Adrenal gland (tissue), 12 donors: Measurements from ENCODE around the gene FBN3. TPM values are rescaled to one million over a fixed set of nuclear protein-coding genes. Genes with fewer than 3 reads are reported as not detected.

Experiments
- DNase-seq, 7 donors: peaks; one replicate each; pipeline ENCODE4 v3.0.0-alpha.2; 2019 to 2020
- H3K27ac ChIP-seq, 5 donors: fragments of 200-600 bp; sonication (generic) in 4 of 5; 1 replicate in 3 of 5; 2 replicates in 2 of 5; pipeline versions ENCODE4 v1.5.1 to v1.8.0; 2016 to 2020; ENCODE audit warnings: mild to moderate bottlenecking in 1 of 5
- H3K27me3 ChIP-seq: fragments of 200-600 bp; 2 replicates; pipeline ENCODE4 v1.8.0; 2021
- H3K36me3 ChIP-seq, 2 donors: fragments of 200-600 bp; replicated peaks in 1 of 2; 1 replicate in 1 of 2; 2 replicates in 1 of 2; pipeline versions ENCODE4 v1.5.1 to v1.8.0; 2018 to 2022
- H3K4me1 ChIP-seq, 2 donors: fragments of 200-600 bp; replicated peaks in 1 of 2; 1 replicate in 1 of 2; 2 replicates in 1 of 2; pipeline versions ENCODE4 v1.5.1 to v1.8.0; 2018 to 2021
- H3K4me3 ChIP-seq, 4 donors: fragments of 200-600 bp; sonication (generic) in 3 of 4; one replicate each; pipeline ENCODE4 v1.5.1; 2016 to 2018
- H3K9me3 ChIP-seq, 3 donors: fragments of 200-600 bp; sonication (generic) in 1 of 3; replicated peaks in 1 of 3; 1 replicate in 2 of 3; 2 replicates in 1 of 3; pipeline versions ENCODE4 v1.5.1 to v1.8.0; 2016 to 2021
- CTCF ChIP-seq, 6 experiments: fragments of 450-650 bp in 4 of 6; fragments of 200-600 bp in 2 of 6; sonication (generic) in 1 of 6; IDR thresholded peaks; 1 replicate in 5 of 6; 2 replicates in 1 of 6; pipeline versions ENCODE4 v1.5.1 to v1.8.0; 2016 to 2021; ENCODE audit warnings: antibody characterized with exemption in 6 of 6, mild to moderate bottlenecking in 2 of 6, moderate library complexity in 1 of 6
- POLR2A ChIP-seq, 2 donors: fragments of 450-650 bp; IDR thresholded peaks; one replicate each; pipeline ENCODE4 v1.6.1; 2017; ENCODE audit warnings: antibody characterized with exemption in 2 of 2, mild to moderate bottlenecking in 2 of 2, moderate library complexity in 1 of 2
- WGBS, 4 donors: extraction: QIAGEN DNeasy Blood & Tissue Kit in 2 of 4; methylation state at CpG; one replicate each; pipeline versions ENCODE4 v1.1.5 to v1.1.7; 2013 to 2017; 5-methylcytosine and 5-hydroxymethylcytosine counted together
- intact Hi-C, 2 donors: fragments of 100-400 bp; cut with DNase I; formaldehyde crosslinking; loops; one replicate each; pipeline versions ENCODE4 v1.14.1 to v1.15.0; 2022 to 2023
- polyA plus RNA-seq, 3 donors: library from polyadenylated mRNA; stranded (reverse); fragments of 200-250 nt in 2 of 3; fragments of 350-450 nt in 1 of 3; fragmentation: Illumina TruSeq in 1 of 3; extraction: RNeasy Lipid Tissue Mini Kit (QIAGEN cat#74804) in 1 of 3; gene quantifications; one replicate each; pipeline ENCODE4 v1.2.3, GENCODE V29; 2013 to 2014
- total RNA-seq, 9 donors: library from RNA; depleted of rRNA in 4 of 9; stranded (reverse); fragments of >200 nt in 4 of 9; fragments of 120-200 nt in 1 of 9; fragmentation: NEBNext Ultra II Directional in 1 of 9; extraction: Animal tissue kit (Norgen Biotek cat#: 25700) in 1 of 9; gene quantifications; one replicate each; pipeline versions ENCODE4 v1.1.0 to v1.2.4, GENCODE V29; 2013 to 2023
- donor health status: healthy with polysubstance abuse.
- donor health status: Bipolar disorder and iron deficiency.
- donor health status: DM: yes; HTN: yes; CAD: no.
- donor health status: DM: no; HTN: no; CAD: no.
- donor health status: DM: no; HTN: no; CAD: no.
- donor health status: DM: yes; HTN: yes; CAD: no.

FBN3 gene
- total and polyA plus RNA-seq, 12 donors = 0.03 to 0.64 (median 0.16) TPM; not detected in 8

DNA sequence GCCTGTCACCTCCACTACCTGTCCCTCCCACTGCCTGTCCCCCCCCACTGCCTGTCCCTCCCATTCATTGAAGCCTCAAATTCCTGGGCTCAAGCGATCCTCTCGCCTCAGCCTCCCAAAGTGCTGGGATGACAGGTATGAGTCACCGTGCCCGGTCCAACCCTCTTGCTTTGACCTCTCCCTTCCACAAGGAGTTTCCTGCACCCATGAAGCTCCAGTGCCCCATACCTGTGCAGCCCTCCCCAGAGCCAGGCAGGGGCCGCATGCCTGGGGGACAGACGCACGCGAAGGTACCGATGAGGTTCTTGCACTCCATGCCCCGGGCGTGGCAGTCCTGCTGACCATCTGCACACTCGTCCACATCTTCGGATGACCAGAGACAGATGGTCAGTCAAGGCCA, 62.5 kb downstream of the FBN3 start:
- DNase-seq = no peak
- TF ChIP-seq POLR2A (IDR thresholded peaks at IDR 0.05) = no peak
- TF ChIP-seq CTCF (IDR thresholded peaks at IDR 0.05) = no peak
- no peak overlapping the region for H3K4me3 ChIP-seq
- intact Hi-C loops = no loop called here
- 84 to 90% (median 87%) methylated on average over 6 to 13 of the region's 13 CpGs for WGBS, 4 donors
- H3K27ac ChIP-seq = no peak overlapping the region
- H3K9me3 ChIP-seq = no peaks in the 10 kb centered on the region
- H3K27me3 ChIP-seq = no peaks in the 10 kb centered on the region
- no peaks in the 10 kb centered on the region for H3K36me3 ChIP-seq
- H3K4me1 ChIP-seq = no peaks in the 10 kb centered on the region

DNA sequence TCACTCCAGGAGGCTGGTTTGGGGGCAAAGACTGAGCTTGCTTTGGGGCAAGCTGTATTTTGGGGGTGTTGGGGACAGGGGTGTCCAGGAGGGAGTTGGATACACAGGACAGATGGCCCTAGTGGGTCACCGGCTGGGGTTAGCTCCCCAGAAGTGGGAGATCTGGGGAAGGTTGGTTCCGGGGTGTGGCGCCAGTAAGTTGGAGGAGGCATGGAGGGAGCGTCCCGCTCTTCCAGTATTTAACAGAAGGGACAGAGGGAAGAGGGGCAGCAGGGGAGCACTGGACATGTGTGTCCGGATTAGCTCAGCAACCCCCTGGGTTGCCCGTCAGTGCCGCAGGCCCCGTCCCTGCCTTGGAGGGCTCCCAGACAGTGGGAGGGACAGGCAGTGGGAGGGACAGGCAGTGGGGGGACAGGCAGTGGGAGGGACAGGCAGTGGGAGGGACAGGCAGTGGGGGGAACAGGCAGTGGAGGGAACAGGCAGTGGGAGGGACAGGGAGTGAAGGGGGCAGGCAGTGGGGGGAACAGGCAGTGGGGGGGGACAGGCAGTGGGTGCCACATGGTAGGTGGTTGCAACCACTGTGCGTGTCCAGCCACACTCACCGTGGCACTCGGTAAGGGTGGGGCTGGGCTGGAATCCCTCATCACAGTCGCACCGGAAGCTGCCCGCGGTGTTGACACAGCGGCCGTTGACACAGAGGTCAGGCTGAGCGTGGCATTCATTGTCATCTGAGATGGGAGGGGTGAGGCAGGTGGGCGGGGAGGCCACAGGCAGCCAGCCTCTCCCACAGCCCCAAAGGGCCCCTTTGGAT, 63.6 kb downstream of the FBN3 start:
- no peaks in the 10 kb centered on the region for H3K27me3 ChIP-seq
- intact Hi-C loops = no loop called here
- no peak for TF ChIP-seq POLR2A (IDR thresholded peaks at IDR 0.05)
- no peak for TF ChIP-seq CTCF (IDR thresholded peaks at IDR 0.05)
- H3K27ac ChIP-seq = no peak overlapping the region
- WGBS, 4 donors = 53 to 65% (median 63%) methylated on average over 18 to 20 of the region's 20 CpGs
- H3K4me1 ChIP-seq = no peaks in the 10 kb centered on the region
- no peak overlapping the region for H3K4me3 ChIP-seq
- no peaks in the 10 kb centered on the region for H3K9me3 ChIP-seq
- DNase-seq = peak in 2 of 7 donors; percentile 4 to 16
- no peaks in the 10 kb centered on the region for H3K36me3 ChIP-seq

- no peaks in the 10 kb centered on the region for H3K36me3 ChIP-seq
- H3K27ac ChIP-seq = no peak overlapping the region
- 92 to 93% (median 92%) methylated on average over 12 to 13 of the region's 13 CpGs for WGBS, 4 donors
- no peaks in the 10 kb centered on the region for H3K9me3 ChIP-seq
- DNase-seq = no peak
- intact Hi-C loops = no loop called here
- H3K4me1 ChIP-seq = no peaks in the 10 kb centered on the region
- no peaks in the 10 kb centered on the region for H3K27me3 ChIP-seq
- TF ChIP-seq CTCF (IDR thresholded peaks at IDR 0.05) = no peak
- no peak for TF ChIP-seq POLR2A (IDR thresholded peaks at IDR 0.05)
- no peak overlapping the region for H3K4me3 ChIP-seq
These were observed 65.2 kb downstream of the FBN3 start for GRCh38 chr19:8084152-8084551.

DNA sequence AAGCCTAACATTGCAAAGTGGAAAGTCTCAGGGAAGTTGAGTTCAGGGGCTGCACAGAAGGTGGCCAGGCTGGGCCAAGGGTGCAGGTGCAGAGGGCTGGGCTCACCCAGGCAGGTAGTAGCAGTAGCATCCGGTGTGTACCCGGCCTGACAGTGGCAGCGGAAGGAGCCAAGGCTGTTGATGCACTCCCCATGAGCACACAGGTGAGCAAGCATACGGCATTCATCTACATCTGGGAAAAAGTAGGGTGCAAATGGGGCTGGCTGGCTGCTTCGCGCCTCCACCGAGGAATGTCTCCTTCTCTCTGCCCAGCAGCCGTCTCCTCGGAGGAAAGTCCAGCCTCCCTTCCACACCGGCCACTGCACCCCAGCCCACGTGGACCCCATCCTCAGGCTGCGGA, 66.3 kb downstream of the FBN3 start:
- no peak for DNase-seq
- TF ChIP-seq POLR2A (IDR thresholded peaks at IDR 0.05) = no peak
- no peak for TF ChIP-seq CTCF (IDR thresholded peaks at IDR 0.05)
- 76 to 92% (median 90%) methylated on average over 11 to 12 of the region's 12 CpGs for WGBS, 4 donors

More for the DNA sequence above, 66.3 kb downstream of the FBN3 start:
- Histone ChIP-seq H3K9me3 (no peaks in the 10 kb centered on the region), H3K4me1 (no peaks in the 10 kb centered on the region), H3K27me3 (no peaks in the 10 kb centered on the region), H3K4me3 (no peak overlapping the region), H3K27ac (no peak overlapping the region), H3K36me3 (no peaks in the 10 kb centered on the region)
- intact Hi-C loops = no loop called here
